Measurements from ENCODE around the gene RBBP8NL. TPM values are rescaled to one million over a fixed set of nuclear protein-coding genes. Genes with fewer than 3 reads are reported as not detected.

The RBBP8NL gene
- total and polyA plus RNA-seq, 12 donors = not detected

GRCh38 chr20:62457098-62457497 lies 29.8 kb upstream of the RBBP8NL start:
- no peaks in the 10 kb centered on the region for H3K4me1 ChIP-seq (replicated peaks in 1 of 2)
- H3K27ac ChIP-seq = no peak overlapping the region
- no peaks in the 10 kb centered on the region for H3K36me3 ChIP-seq (replicated peaks in 1 of 2)
- H3K9me3 ChIP-seq (replicated peaks in 1 of 3) = no peaks in the 10 kb centered on the region
- DNase-seq = no peak
- WGBS, 4 donors = 83 to 85% (median 85%) methylated on average over 17 of the region's 17 CpGs; no CpG with 5 or more reads in 1 of the 4 donors
- no peaks in the 10 kb centered on the region for H3K27me3 ChIP-seq
- intact Hi-C loops (cut with DNase I) = no loop called here
- H3K4me3 ChIP-seq = no peak overlapping the region
- TF ChIP-seq POLR2A (IDR thresholded peaks at IDR 0.05) (no peak), CTCF (IDR thresholded peaks at IDR 0.05) (no peak)

DNA sequence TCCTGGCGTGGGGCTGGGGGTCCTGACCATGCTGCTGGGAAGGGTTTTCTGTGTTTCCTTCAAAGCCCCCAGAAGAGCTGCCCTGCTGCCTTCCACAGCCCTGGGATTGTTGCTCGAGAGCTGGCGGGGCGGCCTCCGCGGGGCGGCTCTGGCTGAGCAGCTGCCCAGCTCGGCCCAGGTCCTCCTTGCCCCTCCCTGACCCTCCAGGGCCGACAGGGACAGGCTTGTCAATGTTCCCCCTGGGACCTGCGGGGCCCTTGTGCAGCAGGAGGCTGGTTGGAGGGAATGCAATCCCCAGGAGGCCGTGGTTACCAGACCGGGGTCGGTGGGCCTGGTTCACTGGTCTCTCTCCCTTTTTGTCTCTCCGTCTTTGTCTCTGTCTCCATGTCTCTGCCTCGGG lies 28.6 kb upstream of the RBBP8NL start:
- Histone ChIP-seq H3K9me3 (replicated peaks in 1 of 3) (no peaks in the 10 kb centered on the region), H3K4me1 (replicated peaks in 1 of 2) (no peaks in the 10 kb centered on the region), H3K4me3 (no peak overlapping the region), H3K27ac (no peak overlapping the region), H3K36me3 (replicated peaks in 1 of 2) (no peaks in the 10 kb centered on the region), H3K27me3 (no peaks in the 10 kb centered on the region)
- DNase-seq = no peak
- 61 to 88% (median 82%) methylated on average over 2 to 15 of the region's 15 CpGs for WGBS, 4 donors
- intact Hi-C loops (cut with DNase I) = no loop called here
- TF ChIP-seq CTCF (IDR thresholded peaks at IDR 0.05) = no peak
- no peak for TF ChIP-seq POLR2A (IDR thresholded peaks at IDR 0.05)

DNA sequence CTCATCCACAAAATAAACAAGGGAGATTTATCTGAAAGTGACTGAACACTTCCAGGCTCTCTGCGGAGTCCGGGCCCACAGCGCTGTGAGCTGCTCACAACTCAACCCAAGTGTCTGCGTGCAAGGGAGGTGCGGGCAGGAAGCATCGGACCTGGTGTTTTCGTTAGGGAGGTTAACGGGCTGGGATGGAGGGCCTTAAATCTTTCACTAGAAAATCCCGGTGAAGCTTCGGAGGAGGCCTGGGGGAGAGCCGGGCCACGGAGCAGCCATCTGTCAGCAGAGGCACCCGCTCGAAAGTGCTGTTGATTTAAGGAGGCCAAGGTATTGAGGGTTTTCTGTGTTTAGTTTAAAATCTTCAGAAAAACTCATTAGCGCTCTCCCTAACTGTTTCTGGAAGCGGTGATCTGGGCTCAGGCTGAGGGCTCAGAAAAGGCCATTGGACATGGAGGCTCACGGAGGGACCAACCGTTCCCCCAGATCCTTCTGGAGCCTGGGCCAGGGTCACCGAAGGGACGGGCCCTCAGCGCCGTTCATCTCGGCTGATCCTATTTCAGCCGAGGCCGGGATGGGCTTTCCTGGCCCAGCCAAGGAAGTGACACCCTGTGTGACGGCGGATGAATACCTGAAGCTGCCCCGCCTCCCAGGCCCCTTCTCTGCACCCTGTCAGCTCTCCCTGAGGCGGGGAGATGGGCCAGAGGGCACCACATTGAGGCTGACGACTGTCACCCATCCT lies 27.7 kb upstream of the RBBP8NL start:
- intact Hi-C loops (cut with DNase I) = no loop called here
- Histone ChIP-seq H3K27me3 (no peaks in the 10 kb centered on the region), H3K4me3 (no peak overlapping the region), H3K4me1 (replicated peaks in 1 of 2) (no peaks in the 10 kb centered on the region), H3K36me3 (replicated peaks in 1 of 2) (no peaks in the 10 kb centered on the region), H3K9me3 (replicated peaks in 1 of 3) (no peaks in the 10 kb centered on the region), H3K27ac (no peak overlapping the region)
- TF ChIP-seq CTCF (IDR thresholded peaks at IDR 0.05) = no peak
- no peak for TF ChIP-seq POLR2A (IDR thresholded peaks at IDR 0.05)
- DNase-seq = peak in 1 of 7 donors; percentile 22
- 65 to 83% (median 75%) methylated on average over 16 to 30 of the region's 30 CpGs for WGBS, 4 donors

GRCh38 chr20:62453186-62453808 lies 26.0 kb upstream of the RBBP8NL start:
- Histone ChIP-seq H3K27me3 (no peaks in the 10 kb centered on the region), H3K4me3 (no peak overlapping the region), H3K36me3 (replicated peaks in 1 of 2) (no peaks in the 10 kb centered on the region), H3K9me3 (replicated peaks in 1 of 3) (no peaks in the 10 kb centered on the region), H3K27ac (no peak overlapping the region), H3K4me1 (replicated peaks in 1 of 2) (no peaks in the 10 kb centered on the region)
- intact Hi-C loops (cut with DNase I) = no loop called here
- no peak for DNase-seq
- TF ChIP-seq CTCF (IDR thresholded peaks at IDR 0.05) = no peak
- no peak for TF ChIP-seq POLR2A (IDR thresholded peaks at IDR 0.05)
- WGBS, 4 donors = 64 to 75% (median 74%) methylated on average over 4 to 17 of the region's 17 CpGs

Data from adrenal gland (tissue), 12 donors.